ENCODE data around the gene LRP11.

LRP11 gene

DNA sequence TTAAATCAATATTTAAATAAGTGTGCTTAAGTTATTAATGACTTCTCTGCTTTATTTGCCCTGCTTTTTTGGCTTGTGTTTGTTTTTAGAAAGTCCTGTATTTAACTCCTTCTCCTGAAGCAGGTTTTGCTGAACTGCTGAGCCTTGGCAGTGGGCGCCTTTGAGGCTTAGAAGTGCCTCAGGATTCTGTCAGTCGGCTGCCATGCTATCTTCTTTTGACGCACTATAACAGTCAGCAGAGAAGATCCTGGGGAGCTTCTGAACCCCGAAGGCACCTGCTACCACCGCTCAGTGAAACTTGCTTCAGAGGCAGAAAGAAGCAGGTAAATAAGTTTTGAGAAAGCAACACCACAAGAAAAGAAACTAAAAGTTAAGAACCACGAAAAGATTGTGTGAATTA lies 92.2 kb downstream of the LRP11 start:
- H2BK120ac ChIP-seq (ENCODE audit: insufficient read depth, low read length, poor library complexity) = no peak overlapping the region
- H3K4me3 ChIP-seq (ENCODE audit: low read depth, low read length) = no peak overlapping the region
- peaks cover 2% of the 10 kb centered on the region for H3K79me2 ChIP-seq (ENCODE audit: control insufficient read depth, insufficient read depth, low read length, poor library complexity)
- H3K4me1 ChIP-seq (ENCODE audit: control insufficient read depth in 1 of 2, insufficient read depth in 2 of 2, low read length in 2 of 2) = no peaks in the 10 kb centered on the region
- H4K91ac ChIP-seq (ENCODE audit: low read depth, low read length) = no peak overlapping the region
- H2AK5ac ChIP-seq (ENCODE audit: low read length) = no peak overlapping the region
- H3K4me2 ChIP-seq (ENCODE audit: low read length) = no peak overlapping the region
- H3K23ac ChIP-seq (ENCODE audit: low read length) = no peak overlapping the region
- no peak overlapping the region for H3K18ac ChIP-seq (ENCODE audit: low read length)
- peaks cover 17 to 30% of the 10 kb centered on the region in 2 experiments for H3K36me3 ChIP-seq (ENCODE audit: control insufficient read depth in 1 of 2, insufficient read depth in 2 of 2, low read length in 2 of 2)
- no peak overlapping the region for H2BK12ac ChIP-seq (ENCODE audit: low read length)
- no peaks in the 10 kb centered on the region for H3K9me3 ChIP-seq (ENCODE audit: insufficient read depth, low read depth, low read length)
- no peak overlapping the region for H3K14ac ChIP-seq (ENCODE audit: low read length)
- no peak overlapping the region for H4K12ac ChIP-seq (ENCODE audit: low read depth, low read length)
- H2AFZ ChIP-seq (ENCODE audit: insufficient read depth, low read length, poor library complexity) = no peak overlapping the region
- no peak overlapping the region for H3K4ac ChIP-seq (ENCODE audit: low read depth, low read length)
- WGBS (ENCODE audit: extremely low coverage, insufficient coverage, insufficient read length) = no CpG with 5 or more reads among the region's 6 CpGs
- no peak for DNase-seq
- no peak overlapping the region for H3K27ac ChIP-seq (ENCODE audit: low read depth, low read length)
- H3K27me3 ChIP-seq (ENCODE audit: insufficient read depth, low read length) = no peaks in the 10 kb centered on the region
- no peak overlapping the region for H3K9ac ChIP-seq (ENCODE audit: low read length)
- no peaks in the 10 kb centered on the region for H3K79me1 ChIP-seq (ENCODE audit: low read length)
- no peak overlapping the region for H4K8ac ChIP-seq (ENCODE audit: low read depth, low read length)
- no peak overlapping the region for H2BK5ac ChIP-seq (ENCODE audit: low read depth, low read length, poor library complexity)

DNA sequence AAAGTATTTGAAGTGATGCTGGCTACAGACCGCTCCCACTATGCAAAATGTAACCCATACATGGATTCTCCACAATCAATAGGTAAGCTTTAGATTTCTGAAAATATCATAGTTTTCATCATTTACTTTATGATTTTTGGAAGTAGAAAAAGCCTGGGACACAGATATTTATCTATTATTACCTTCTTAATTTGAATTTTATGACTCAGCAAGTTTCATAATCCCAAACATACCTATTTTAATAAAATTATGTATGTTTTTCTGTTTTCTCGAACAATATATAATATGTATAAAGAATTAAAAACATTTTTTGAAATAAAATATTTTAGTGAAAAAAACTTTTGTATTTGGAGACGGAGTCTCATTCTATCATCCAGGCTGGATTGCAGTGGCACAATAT lies 93.0 kb downstream of the LRP11 start:
- H2BK120ac ChIP-seq (ENCODE audit: insufficient read depth, low read length, poor library complexity) = no peak overlapping the region

DNA sequence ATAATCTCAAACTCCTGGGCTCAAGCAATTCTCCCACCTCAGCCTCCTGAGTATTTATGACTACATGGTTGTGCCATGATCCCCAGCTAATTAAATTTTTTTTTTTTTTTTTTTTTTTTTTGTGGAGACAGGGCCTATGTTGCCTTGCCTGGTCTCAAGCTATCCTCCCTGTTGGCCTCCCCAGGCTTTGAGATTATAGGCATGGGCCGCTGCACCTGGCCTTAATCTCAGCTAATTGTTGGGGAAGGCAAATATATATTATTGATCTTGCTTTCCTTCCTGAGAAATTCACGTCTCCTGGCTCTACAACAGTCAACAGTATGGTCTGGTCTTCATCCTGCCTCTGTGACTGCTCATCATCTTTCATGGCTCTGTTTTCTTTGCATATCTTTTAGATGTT lies 94.5 kb downstream of the LRP11 start:
- no peak overlapping the region for H3K9ac ChIP-seq (ENCODE audit: low read length)
- H3K4me2 ChIP-seq (ENCODE audit: low read length) = no peak overlapping the region
- no peaks in the 10 kb centered on the region for H3K79me1 ChIP-seq (ENCODE audit: low read length)
- H2BK12ac ChIP-seq (ENCODE audit: low read length) = no peak overlapping the region
- no peaks in the 10 kb centered on the region for H3K27me3 ChIP-seq (ENCODE audit: insufficient read depth, low read length)
- no peak overlapping the region for H4K8ac ChIP-seq (ENCODE audit: low read depth, low read length)
- H3K27ac ChIP-seq (ENCODE audit: low read depth, low read length) = no peak overlapping the region
- H4K12ac ChIP-seq (ENCODE audit: low read depth, low read length) = no peak overlapping the region
- H3K14ac ChIP-seq (ENCODE audit: low read length) = no peak overlapping the region
- no peak overlapping the region for H2AK5ac ChIP-seq (ENCODE audit: low read length)
- WGBS (ENCODE audit: extremely low coverage, insufficient coverage, insufficient read length) = no CpG with 5 or more reads among the region's 2 CpGs
- peaks cover 16 to 22% of the 10 kb centered on the region in 2 experiments for H3K36me3 ChIP-seq (ENCODE audit: control insufficient read depth in 1 of 2, insufficient read depth in 2 of 2, low read length in 2 of 2)
- H3K18ac ChIP-seq (ENCODE audit: low read length) = no peak overlapping the region
- H3K79me2 ChIP-seq (ENCODE audit: control insufficient read depth, insufficient read depth, low read length, poor library complexity) = peaks cover 2% of the 10 kb centered on the region
- H3K23ac ChIP-seq (ENCODE audit: low read length) = no peak overlapping the region
- H3K9me3 ChIP-seq (ENCODE audit: insufficient read depth, low read depth, low read length) = no peaks in the 10 kb centered on the region
- no peak for DNase-seq
- no peaks in the 10 kb centered on the region for H3K4me1 ChIP-seq (ENCODE audit: control insufficient read depth in 1 of 2, insufficient read depth in 2 of 2, low read length in 2 of 2)
- H4K91ac ChIP-seq (ENCODE audit: low read depth, low read length) = no peak overlapping the region
- H2BK120ac ChIP-seq (ENCODE audit: insufficient read depth, low read length, poor library complexity) = no peak overlapping the region
- H2BK5ac ChIP-seq (ENCODE audit: low read depth, low read length, poor library complexity) = no peak overlapping the region
- no peak overlapping the region for H3K4ac ChIP-seq (ENCODE audit: low read depth, low read length)
- H3K4me3 ChIP-seq (ENCODE audit: low read depth, low read length) = no peak overlapping the region
- no peak overlapping the region for H2AFZ ChIP-seq (ENCODE audit: insufficient read depth, low read length, poor library complexity)

More for the DNA sequence above, 93.0 kb downstream of the LRP11 start:
- Histone ChIP-seq H3K4me1 (ENCODE audit: control insufficient read depth in 1 of 2, insufficient read depth in 2 of 2, low read length in 2 of 2) (no peaks in the 10 kb centered on the region), H3K18ac (ENCODE audit: low read length) (no peak overlapping the region), H4K8ac (ENCODE audit: low read depth, low read length) (no peak overlapping the region), H3K27ac (ENCODE audit: low read depth, low read length) (no peak overlapping the region), H4K91ac (ENCODE audit: low read depth, low read length) (no peak overlapping the region), H3K79me1 (ENCODE audit: low read length) (no peaks in the 10 kb centered on the region), H3K36me3 (ENCODE audit: control insufficient read depth in 1 of 2, insufficient read depth in 2 of 2, low read length in 2 of 2) (peaks cover 17 to 27% of the 10 kb centered on the region in 2 experiments), H3K4me3 (ENCODE audit: low read depth, low read length) (no peak overlapping the region), H3K79me2 (ENCODE audit: control insufficient read depth, insufficient read depth, low read length, poor library complexity) (peaks cover 2% of the 10 kb centered on the region), H3K27me3 (ENCODE audit: insufficient read depth, low read length) (no peaks in the 10 kb centered on the region), H3K4ac (ENCODE audit: low read depth, low read length) (no peak overlapping the region), H2BK5ac (ENCODE audit: low read depth, low read length, poor library complexity) (no peak overlapping the region), H3K14ac (ENCODE audit: low read length) (no peak overlapping the region), H3K9me3 (ENCODE audit: insufficient read depth, low read depth, low read length) (no peaks in the 10 kb centered on the region), H3K9ac (ENCODE audit: low read length) (no peak overlapping the region), H3K4me2 (ENCODE audit: low read length) (no peak overlapping the region), H2BK12ac (ENCODE audit: low read length) (no peak overlapping the region), H2AFZ (ENCODE audit: insufficient read depth, low read length, poor library complexity) (no peak overlapping the region), H3K23ac (ENCODE audit: low read length) (no peak overlapping the region), H2AK5ac (ENCODE audit: low read length) (no peak overlapping the region), H4K12ac (ENCODE audit: low read depth, low read length) (no peak overlapping the region)
- no CpG with 5 or more reads among the region's 3 CpGs for WGBS (ENCODE audit: extremely low coverage, insufficient coverage, insufficient read length)
- DNase-seq = no peak
